Measurements from ENCODE around the gene ACCS.

The ACCS gene, protein sequence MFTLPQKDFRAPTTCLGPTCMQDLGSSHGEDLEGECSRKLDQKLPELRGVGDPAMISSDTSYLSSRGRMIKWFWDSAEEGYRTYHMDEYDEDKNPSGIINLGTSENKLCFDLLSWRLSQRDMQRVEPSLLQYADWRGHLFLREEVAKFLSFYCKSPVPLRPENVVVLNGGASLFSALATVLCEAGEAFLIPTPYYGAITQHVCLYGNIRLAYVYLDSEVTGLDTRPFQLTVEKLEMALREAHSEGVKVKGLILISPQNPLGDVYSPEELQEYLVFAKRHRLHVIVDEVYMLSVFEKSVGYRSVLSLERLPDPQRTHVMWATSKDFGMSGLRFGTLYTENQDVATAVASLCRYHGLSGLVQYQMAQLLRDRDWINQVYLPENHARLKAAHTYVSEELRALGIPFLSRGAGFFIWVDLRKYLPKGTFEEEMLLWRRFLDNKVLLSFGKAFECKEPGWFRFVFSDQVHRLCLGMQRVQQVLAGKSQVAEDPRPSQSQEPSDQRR

DNA sequence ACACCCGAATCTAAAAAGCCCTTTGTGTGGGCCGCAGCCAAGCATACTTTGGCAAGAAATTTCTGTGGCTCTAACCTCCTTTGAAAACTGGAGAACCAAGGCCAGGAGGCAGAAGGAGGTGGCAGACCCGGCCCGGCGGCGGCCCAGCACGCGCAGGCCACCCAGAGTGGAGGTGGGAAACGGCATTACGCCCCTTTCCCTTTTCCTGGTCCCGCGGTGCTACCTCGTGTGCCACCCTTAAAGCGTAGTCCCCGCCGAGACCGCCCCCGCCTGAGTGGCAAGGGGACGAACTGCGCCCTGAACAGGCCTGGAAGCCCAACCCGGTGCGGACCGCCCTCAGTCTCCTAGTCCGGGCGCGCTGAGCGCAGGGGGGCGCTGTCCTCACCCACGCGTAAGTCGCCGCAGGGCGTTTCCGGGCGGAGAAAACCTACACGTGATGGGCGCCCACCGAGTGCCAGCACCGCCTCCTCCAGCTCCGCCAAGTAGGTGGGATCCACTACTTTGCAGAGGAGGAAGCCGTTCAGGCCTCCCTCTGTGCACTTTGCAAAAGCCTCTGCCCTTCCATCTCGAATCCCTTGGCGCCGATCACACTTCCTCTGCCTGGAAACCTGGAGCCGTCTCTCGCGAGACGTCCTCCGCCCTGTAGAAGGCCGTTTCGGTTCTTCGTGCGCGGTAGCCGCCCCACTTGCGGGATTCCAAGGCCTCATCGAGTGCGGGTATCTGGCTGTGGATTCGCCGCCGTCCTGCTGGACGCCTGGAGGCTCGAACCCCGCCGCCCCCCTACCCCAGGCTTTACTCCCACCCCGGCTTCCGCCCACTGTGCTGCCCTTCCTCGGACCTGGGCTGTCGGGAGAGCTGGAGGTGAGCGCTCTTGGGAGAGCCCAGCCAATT lies at the start of gene ACCS:
ACCS (plus strand) TSS at position 430 of the 891 bp plus-strand sequence. CDS start 1,358 bp downstream, outside the sequence.
- intact Hi-C loops (cut with DNase I; ENCODE audit: low total_unique reads), result no loop called here
- peak; percentile 98 to 99 for DNase-seq
- Histone ChIP-seq H3K4me1 (peaks cover 0 to 31% (median 16%) of the 10 kb centered on the region in 4 donors), H3K9me3 (no peaks in the 10 kb centered on the region), H3K27me3 (no peaks in the 10 kb centered on the region), H3K36me3 (peaks cover 0 to 8% (median under 1%) of the 10 kb centered on the region in 3 donors), H3K4me3 (peak within 1 kb of the TSS; percentile 69 to 79), H3K27ac (peak within 1 kb of the TSS; percentile 96)
- TF ChIP-seq, protein P1, sequence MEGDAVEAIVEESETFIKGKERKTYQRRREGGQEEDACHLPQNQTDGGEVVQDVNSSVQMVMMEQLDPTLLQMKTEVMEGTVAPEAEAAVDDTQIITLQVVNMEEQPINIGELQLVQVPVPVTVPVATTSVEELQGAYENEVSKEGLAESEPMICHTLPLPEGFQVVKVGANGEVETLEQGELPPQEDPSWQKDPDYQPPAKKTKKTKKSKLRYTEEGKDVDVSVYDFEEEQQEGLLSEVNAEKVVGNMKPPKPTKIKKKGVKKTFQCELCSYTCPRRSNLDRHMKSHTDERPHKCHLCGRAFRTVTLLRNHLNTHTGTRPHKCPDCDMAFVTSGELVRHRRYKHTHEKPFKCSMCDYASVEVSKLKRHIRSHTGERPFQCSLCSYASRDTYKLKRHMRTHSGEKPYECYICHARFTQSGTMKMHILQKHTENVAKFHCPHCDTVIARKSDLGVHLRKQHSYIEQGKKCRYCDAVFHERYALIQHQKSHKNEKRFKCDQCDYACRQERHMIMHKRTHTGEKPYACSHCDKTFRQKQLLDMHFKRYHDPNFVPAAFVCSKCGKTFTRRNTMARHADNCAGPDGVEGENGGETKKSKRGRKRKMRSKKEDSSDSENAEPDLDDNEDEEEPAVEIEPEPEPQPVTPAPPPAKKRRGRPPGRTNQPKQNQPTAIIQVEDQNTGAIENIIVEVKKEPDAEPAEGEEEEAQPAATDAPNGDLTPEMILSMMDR (IDR thresholded peaks at IDR 0.05), result peak; percentile 71 to 81

DNA sequence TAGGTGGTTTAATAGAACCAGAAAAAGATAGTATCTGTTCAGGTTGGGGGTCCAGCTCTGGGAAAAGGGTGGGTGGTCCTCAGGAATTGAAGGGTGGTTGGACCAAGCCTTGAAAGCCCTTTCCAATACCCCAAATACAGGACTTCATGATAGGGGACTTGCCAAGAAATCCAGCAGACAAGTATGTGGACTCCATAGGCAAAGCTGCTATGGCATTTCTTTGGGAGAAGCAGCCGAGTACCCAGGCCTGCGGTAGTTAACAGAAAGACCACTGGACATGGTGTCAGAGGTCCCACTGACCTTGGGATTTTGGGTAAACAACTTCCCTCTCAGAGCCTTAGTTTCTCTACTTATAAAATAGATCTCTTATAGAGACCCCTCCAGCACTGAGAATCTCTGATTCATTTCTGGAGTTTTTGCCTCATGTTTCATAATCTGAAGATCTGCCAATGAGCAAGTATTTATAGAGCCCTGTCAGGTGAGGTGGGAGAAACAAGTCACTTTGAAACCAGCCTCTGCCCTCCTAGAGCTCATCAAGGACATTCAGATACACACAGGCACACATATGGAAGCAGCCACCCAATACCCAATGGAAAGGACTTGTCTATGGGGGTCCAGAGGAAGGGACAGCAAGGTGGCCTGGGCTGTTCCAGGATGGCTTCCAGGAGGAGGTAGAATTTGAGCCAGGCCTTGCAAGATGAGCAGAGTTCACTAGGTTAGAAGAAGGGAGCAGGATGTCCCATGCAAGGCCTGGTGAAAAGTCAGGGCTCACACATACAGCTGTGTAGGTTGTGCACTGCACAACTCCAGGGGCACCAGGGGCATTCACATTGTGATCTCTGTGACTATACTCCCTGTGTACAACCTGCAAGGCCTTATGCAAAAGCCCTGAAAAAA lies 49.3 kb upstream of the ACCS start:
- peaks cover 0 to 76% (median 45%) of the 10 kb centered on the region in 4 donors for H3K4me1 ChIP-seq
- H3K9me3 ChIP-seq, result no peaks in the 10 kb centered on the region
- H3K27me3 ChIP-seq, result no peaks in the 10 kb centered on the region
- no peaks in the 10 kb centered on the region for H3K36me3 ChIP-seq
- TF ChIP-seq, protein P1 (IDR thresholded peaks at IDR 0.05), result no peak
- H3K27ac ChIP-seq, result peak overlapping the region; percentile 78 to 80
- intact Hi-C loops (cut with DNase I; ENCODE audit: low total_unique reads), result no loop called here
- no peak overlapping the region for H3K4me3 ChIP-seq
- peak; percentile 20 to 58 for DNase-seq

DNA sequence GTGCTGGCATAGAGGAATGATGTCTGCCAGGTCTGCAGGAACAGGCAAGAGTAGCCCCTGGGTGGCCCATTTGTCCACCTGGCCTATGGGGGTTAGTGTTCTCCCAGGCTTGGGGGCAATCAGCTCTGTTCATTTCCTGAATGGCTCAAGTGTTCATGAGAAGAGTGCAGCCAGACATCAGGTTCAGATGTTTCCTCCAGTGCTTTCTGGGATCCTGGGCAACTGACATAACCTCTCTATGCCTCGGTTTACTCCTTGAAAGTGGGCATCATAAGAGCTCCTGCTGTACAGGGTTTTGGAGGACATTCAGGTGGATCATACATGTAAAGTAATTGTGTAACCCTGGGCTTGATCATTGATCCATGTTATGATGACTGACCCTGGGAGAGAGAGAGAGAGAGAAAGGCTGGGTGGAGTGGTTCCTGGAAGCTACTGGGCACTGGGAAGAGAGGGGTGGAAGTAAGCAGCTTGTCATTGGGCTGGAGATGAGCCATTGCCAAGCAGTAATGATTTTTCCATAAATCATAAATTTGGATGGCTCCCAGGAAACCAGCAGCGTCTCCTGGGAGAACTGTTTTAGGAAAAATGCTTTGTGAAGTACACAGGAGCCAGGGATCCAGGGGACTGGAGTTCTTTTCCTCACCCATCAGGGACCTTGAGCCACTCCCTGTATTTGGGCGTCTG lies 48.5 kb upstream of the ACCS start:
- DNase-seq, result peak; percentile 21 to 77
- TF ChIP-seq, protein P1 (IDR thresholded peaks at IDR 0.05), result no peak
- intact Hi-C loops (cut with DNase I; ENCODE audit: low total_unique reads), result no loop called here
- Histone ChIP-seq H3K27ac (peak overlapping the region; percentile 78 to 80), H3K4me1 (peaks cover 0 to 68% (median 44%) of the 10 kb centered on the region in 4 donors), H3K4me3 (no peak overlapping the region), H3K27me3 (no peaks in the 10 kb centered on the region), H3K36me3 (no peaks in the 10 kb centered on the region), H3K9me3 (no peaks in the 10 kb centered on the region)

DNA sequence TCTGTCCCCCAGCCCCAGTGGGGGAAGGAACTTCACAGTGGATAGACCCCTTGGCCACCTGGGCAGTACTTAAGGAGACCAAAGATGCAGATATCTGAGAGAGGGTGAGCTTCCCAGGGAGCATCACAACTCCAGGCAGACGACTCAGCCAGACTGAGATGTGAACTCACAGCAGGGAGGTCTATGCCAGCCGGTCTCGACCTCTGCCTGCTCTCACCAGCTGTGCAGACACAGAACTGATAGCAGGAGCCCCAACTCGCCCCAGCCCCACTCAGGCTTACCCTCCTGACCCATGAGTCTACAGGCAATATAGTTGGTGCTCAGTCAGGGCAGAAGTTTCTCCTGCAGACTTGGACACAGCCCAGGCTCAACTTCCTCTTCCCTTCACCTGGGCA lies 47.9 kb upstream of the ACCS start:
- H3K27ac ChIP-seq, result peak overlapping the region; percentile 78 to 80
- H3K27me3 ChIP-seq, result no peaks in the 10 kb centered on the region
- intact Hi-C loops (cut with DNase I; ENCODE audit: low total_unique reads), result no loop called here
- no peak overlapping the region for H3K4me3 ChIP-seq
- peaks cover 0 to 62% (median 44%) of the 10 kb centered on the region in 4 donors for H3K4me1 ChIP-seq
- no peaks in the 10 kb centered on the region for H3K36me3 ChIP-seq
- TF ChIP-seq, protein P1 (IDR thresholded peaks at IDR 0.05), result no peak
- peak; percentile 20 to 66 for DNase-seq
- no peaks in the 10 kb centered on the region for H3K9me3 ChIP-seq
